SK-N-MC (cell line): ENCODE measurements around the gene FANCI.
"Not testable (repeated sequence)": the region's sequence is repeated elsewhere in the genome, so short reads cannot be mapped to it uniquely, and the experiment has no call there.

Experiments used
- EZH2 ChIP-seq: fragments of 200-600 bp; sonication (generic); IDR thresholded peaks from one replicate; pipeline ENCODE4 v1.6.1; 2017; ENCODE audit warnings: antibody characterized with exemption
- POLR2AphosphoS5 ChIP-seq: IDR thresholded peaks from 2 replicates; pipeline ENCODE4 v1.6.1; 2012; ENCODE audit warnings: mild to moderate bottlenecking, low read depth, low read length, borderline replicate concordance

- TF ChIP-seq EZH2, POLR2AphosphoS5: not testable (repeated sequence)
Measured at GRCh38 chr15:89277281-89277680, 33.5 kb downstream of the FANCI start.
